HG03064 (cell line): Measurements from ENCODE around the gene NRCAM.
A peak's percentile ranks its signal among the peaks of the same experiment; 100 is the strongest.

Experiments
- ATAC-seq: cut with Tn5 transposase; IDR thresholded peaks from one replicate; pipeline ENCODE4 v1.9.1; 2021; ENCODE audit warnings: low read depth; ENCODE audit not compliant: unreplicated experiment

The NRCAM gene

DNA sequence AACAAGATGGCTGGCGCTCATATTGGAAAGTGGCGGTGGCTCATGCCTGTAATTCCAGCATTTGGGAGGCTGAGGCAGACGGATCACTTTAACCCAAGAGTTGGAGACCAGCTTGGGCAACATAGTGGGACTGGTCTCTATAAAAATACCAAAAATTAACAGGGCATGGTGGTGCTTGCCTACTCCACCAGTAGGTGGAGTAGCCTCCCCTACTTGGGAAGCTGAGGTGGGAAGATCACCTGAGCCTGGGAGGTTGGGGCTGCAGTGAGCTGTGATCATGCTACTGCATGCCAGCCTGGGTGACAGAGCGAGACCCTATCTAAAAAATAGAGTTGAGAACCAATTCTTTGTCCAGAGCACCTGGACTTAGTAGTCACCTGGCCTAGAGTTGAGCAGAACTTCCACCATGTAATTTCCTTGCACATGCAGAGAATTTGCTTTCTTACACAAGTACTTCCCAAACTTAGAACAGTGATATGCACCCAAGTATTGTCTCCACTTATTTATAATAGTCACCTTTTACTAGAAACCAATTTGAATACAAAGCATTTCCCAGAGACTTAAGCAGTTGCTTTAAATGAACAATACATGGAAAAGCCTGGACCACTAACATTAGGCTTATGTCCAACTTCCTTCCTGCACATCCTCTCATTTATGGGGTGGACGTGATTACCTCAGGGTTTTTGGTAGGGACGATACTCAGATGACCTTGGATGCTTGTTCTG, 342.0 kb downstream of the NRCAM start:
- ATAC-seq, result no peak

DNA sequence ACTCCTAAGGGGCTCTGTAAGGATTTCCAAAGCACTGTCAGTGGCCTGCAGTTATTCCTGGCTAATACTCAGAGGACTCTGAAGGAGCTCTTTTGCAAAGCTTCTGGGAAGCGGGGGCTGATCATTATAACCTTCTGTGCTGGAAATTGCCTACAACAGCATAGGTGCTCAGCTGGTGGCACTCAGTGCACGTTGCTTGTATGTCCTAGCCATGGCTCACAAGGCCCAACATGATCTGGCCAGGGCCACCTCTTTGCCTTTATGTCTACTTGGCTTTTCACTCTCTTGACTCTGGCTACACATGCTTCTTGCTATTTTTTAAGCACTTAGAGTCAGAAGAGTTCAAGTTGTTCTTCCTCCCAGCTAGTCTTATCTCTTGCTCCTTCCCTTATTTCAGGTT, 343.6 kb downstream of the NRCAM start:
- ATAC-seq, result no peak

DNA sequence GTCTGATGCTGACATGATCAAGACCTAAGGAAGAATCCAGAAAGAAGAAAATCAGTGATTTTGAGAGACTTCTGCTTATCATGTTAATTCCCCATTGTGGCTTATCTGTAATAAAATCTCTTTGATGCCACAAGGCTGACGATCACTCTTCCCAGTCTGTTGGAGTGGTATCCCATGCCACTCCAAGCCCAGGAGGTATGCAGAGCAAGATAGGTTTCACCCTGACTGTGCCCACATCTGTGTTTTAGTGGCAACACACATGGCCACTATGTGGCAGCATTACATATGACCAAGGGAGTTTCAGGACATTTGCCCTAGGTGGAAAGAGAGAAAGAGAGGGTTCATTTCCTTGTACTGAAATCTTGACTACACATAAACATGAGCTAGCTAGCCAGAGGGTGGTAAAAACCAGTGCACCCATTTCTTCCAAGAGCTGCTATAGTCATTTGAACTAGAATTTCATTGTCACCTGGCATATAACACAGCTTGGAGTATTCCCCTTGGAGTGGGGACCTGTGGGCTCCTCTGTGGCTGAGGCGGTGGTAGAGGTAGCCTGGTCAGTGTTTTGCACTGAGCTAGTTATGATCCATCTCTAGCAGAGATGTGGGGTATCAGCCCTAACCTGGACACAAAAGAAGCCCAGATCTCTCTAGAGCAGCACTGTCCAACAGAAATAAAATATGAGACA, 346.9 kb downstream of the NRCAM start:
- ATAC-seq, result peak; percentile 55

DNA sequence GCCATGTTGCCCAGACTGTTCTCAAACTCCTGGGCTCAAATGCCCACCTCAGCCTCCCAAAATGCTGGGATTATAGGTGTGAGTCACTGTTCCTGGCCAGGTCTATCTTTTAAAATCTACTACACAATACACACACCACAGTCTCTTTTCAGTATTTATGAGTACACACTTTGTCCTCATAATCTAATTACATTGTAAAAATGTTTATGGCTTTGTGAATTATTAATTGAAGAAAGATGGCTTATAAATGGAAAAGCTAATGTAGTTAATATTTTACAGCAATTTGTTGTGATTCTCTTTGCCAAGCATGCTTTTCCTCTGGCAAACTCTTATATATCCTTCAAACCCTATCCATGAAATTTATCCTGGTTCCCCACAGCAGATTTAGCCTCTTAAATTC, 348.1 kb downstream of the NRCAM start:
- ATAC-seq, result no peak

DNA sequence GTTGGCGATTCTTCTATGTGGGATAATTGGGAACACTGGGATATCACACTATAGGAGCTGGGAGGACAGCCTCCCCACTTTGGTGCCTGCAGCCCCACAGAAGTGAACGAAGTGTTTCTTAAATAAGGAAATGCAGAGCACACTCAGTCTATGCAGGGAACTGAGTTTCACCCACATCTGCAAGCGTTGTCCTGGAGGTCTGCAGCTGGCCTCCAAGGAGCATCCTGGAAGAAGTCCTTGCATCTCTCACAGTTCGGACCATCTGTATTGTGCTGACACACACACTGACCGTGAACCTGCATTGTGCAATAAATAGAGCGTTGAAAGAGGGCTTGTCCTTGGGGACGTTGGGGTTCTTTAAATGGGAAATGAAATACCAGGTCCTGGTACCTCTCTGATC, 351.9 kb downstream of the NRCAM start:
- ATAC-seq, result no peak

DNA sequence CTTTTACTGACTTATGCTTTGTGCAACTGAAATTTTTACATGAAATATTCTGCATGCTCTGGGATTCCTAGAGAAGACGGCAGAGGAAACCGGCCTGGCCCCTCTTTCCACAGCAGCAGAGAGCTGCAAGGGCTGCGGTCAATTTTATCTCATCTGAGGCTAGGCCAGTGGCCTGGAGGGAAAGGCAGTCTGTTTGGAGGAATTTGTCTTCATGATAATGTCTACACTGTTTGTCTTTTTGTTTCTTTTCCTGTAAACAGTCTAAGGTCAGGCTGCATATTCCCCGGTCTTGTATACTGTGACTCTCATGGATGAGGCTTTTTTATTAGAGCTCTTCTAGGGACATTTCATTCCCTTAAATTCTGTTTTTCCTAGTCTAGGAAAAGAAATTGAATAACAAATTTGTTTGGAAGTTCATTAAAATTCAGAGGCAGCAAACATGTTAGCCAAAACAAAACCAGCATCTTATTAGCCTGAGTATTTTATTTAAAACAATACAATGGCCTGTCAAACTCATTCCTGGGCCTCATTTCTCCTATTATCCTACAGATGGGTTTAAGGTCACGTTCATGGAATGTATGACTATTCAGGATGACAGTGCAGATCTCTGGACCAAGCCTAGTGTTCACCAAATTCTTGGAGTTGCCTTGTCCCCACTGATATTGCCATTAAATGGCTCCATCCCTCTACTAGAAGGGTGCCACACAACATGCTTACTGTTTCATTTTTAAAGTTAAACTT, 352.5 kb downstream of the NRCAM start:
- no peak for ATAC-seq

DNA sequence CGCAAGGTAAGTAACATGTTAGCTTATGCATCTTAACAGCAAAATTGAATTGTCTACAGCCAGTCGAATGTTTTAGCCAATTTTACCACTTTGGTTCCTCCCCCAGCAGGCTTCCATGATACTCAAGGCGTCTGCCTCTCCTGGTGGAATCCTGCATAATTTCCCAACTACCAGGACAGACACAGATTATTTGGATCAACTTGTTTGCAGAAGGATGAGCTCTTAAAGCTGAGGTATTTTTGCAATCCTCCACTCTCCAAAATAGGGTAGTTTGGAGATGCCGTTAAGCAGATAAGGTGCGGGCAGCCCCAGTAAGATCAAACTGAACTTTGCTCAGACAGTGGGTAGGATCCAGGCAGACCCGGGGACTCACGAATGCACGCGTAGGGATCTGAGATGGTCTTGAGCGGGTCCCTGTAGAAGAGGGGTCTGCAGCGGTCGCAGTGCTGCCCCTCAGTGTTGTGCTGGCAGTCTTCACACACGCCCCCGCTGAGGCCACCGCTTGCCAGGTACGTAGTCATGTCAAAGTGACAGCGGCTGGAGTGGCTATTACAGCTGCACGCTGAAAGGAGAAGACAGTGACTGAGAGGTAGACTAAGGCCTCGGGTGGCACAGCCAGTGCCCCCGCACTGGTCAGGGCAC, 353.4 kb downstream of the NRCAM start:
- no peak for ATAC-seq

DNA sequence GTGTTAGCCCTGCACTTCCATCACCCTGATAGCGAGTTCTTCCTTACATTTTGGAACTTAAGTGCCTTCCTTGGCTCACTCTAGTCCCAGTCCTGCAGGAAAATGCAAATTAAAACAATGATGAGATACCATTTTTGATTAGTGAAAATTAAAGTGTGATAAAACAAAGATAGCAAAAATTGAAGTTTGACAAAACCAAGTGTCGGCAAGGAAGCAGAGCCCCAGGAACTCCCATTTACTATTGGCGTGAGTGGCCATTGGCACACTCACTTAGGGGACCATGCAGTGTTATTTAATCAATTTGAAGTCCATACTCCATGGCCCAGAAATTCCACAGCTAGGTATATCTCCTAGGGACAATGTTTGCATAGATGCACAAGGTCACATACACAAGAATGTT, 354.5 kb downstream of the NRCAM start:
- no peak for ATAC-seq

DNA sequence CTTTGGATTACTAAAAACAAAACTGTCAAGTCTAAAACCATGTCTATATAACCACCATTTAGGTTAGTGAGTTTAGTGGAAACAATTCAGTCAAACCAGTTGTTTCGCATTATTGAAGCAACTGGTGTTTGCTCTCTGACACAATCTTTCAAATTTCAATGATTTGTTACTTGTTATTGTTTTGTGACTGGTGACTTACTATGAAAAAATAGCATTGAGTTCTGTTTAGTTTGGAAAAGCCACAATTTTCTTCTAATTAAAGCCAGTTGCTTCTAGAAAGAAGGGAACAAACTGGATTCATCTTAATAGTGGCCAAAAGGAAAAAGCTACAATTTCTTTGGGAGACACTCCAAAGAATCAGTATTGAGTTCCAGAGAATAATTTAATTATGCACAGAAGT, 356.5 kb downstream of the NRCAM start:
- no peak for ATAC-seq

DNA sequence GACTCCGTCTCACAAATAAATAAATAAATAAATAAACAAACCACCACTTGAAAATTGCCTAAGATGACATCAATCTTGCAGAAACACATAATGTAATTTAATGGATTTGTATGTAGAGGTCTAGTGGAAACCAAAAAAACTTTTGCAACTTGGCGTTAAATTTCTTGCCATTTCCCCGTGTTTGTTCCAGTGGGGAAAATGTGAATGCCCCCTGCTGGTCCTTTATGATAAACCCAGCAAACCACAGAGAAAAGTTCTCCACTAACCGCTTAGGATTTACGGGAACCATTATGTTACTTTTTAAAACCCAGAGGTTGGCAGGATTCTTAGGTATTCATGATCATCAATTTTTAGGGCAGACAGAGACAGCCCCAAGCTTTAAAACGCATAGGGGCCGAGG, 358.5 kb downstream of the NRCAM start:
- no peak for ATAC-seq
